Body of pancreas (tissue), 4 donors: Measurements from ENCODE around the gene CAMK4. TPM values are rescaled to one million over a fixed set of nuclear protein-coding genes. Genes with fewer than 3 reads are reported as not detected.

ENCODE experiments used
- ATAC-seq: fragments of 150-250 bp; one replicate; pipeline ENCODE4 v1.9.1; 2016
- DNase-seq, 4 donors: peaks; one replicate each; pipeline ENCODE4 v3.0.0-alpha.2; 2019
- H3K27ac ChIP-seq, 4 donors: fragments of 200-600 bp; sonication (generic); 1 replicate in 3 of 4; 2 replicates in 1 of 4; pipeline versions ENCODE4 v1.5.1 to v1.6.1; 2016 to 2019; ENCODE audit warnings: mild to moderate bottlenecking in 1 of 4, mixed read lengths in 1 of 4, moderate library complexity in 1 of 4
- H3K27me3 ChIP-seq, 2 donors: fragments of 200-600 bp; sonication (generic); one replicate each; pipeline ENCODE4 v1.6.0; 2016; ENCODE audit warnings: mild to moderate bottlenecking in 1 of 2
- H3K36me3 ChIP-seq, 2 donors: fragments of 200-600 bp; sonication (generic); replicated peaks in 1 of 2; 2 replicates each; pipeline ENCODE4 v1.5.1; 2016; ENCODE audit warnings: low read depth in 2 of 2; ENCODE audit not compliant: insufficient read depth in 1 of 2
- H3K4me1 ChIP-seq: fragments of 200-600 bp; sonication (generic); one replicate; pipeline ENCODE4 v1.6.0; 2016
- H3K4me3 ChIP-seq, 2 donors: fragments of 200-600 bp; sonication (generic); 1 replicate in 1 of 2; 2 replicates in 1 of 2; pipeline ENCODE4 v1.5.1; 2016 to 2019
- H3K9me3 ChIP-seq, 3 donors: fragments of 200-600 bp; sonication (generic); 1 replicate in 2 of 3; 2 replicates in 1 of 3; pipeline ENCODE4 v1.5.1; 2016
- POLR2A ChIP-seq, 3 donors: fragments of 450-650 bp; IDR thresholded peaks; one replicate each; pipeline ENCODE4 v1.6.1; 2016; ENCODE audit warnings: antibody characterized with exemption in 3 of 3, mild to moderate bottlenecking in 2 of 3
- WGBS, 2 donors: methylation state at CpG; one replicate each; pipeline ENCODE4 v1.1.5; 2017; 5-methylcytosine and 5-hydroxymethylcytosine counted together
- intact Hi-C: fragments of 100-400 bp; cut with DNase I; formaldehyde crosslinking; loops from one replicate; pipeline ENCODE4 v1.15.1; 2023
- total RNA-seq, 2 donors: library from RNA; depleted of rRNA; stranded (reverse); fragments of >200 nt; gene quantifications; one replicate each; pipeline ENCODE4 v1.1.0, GENCODE V29; 2016
- TF ChIP-seq, protein P1 (sequence below), 7 experiments: fragments of 450-650 bp in 4 of 7; fragments of 200-600 bp in 3 of 7; sonication (generic) in 3 of 7; IDR thresholded peaks; one replicate each; pipeline ENCODE4 v1.5.1; 2016 to 2019; ENCODE audit warnings: antibody characterized with exemption in 7 of 7

Gene CAMK4
- total RNA-seq, 2 donors from 2014 or later, result 0.78 TPM; not detected in 1

DNA sequence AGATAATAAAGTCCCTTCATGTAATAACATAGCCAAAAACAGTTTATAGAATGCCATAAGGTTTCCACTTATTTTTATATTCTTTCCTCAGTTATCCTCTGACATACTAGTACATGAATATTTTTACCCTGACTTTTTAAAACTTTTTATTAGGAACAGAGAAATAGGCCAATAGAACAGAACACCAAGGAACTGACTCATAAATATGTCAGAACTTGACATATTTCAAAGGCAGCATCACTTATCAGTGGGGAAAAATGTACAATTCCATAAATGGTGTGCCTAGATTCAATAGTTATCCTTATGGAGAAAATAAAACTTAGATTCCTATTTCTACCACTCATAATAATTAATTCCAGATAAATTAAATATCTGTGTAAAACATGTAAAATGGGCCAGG, 278.8 kb downstream of the CAMK4 start:
- DNase-seq (no peak), ATAC-seq (no peak)
- no peak overlapping the region for H3K27ac ChIP-seq
- TF ChIP-seq, protein P1, sequence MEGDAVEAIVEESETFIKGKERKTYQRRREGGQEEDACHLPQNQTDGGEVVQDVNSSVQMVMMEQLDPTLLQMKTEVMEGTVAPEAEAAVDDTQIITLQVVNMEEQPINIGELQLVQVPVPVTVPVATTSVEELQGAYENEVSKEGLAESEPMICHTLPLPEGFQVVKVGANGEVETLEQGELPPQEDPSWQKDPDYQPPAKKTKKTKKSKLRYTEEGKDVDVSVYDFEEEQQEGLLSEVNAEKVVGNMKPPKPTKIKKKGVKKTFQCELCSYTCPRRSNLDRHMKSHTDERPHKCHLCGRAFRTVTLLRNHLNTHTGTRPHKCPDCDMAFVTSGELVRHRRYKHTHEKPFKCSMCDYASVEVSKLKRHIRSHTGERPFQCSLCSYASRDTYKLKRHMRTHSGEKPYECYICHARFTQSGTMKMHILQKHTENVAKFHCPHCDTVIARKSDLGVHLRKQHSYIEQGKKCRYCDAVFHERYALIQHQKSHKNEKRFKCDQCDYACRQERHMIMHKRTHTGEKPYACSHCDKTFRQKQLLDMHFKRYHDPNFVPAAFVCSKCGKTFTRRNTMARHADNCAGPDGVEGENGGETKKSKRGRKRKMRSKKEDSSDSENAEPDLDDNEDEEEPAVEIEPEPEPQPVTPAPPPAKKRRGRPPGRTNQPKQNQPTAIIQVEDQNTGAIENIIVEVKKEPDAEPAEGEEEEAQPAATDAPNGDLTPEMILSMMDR (IDR thresholded peaks at IDR 0.05), result no peak
- TF ChIP-seq POLR2A (IDR thresholded peaks at IDR 0.05), result no peak
- H3K4me3 ChIP-seq, result no peak overlapping the region
- H3K4me1 ChIP-seq, result no peaks in the 10 kb centered on the region
- no peaks in the 10 kb centered on the region for H3K9me3 ChIP-seq
- intact Hi-C loops, result no loop called here
- no peaks in the 10 kb centered on the region for H3K36me3 ChIP-seq
- no peaks in the 10 kb centered on the region for H3K27me3 ChIP-seq

DNA sequence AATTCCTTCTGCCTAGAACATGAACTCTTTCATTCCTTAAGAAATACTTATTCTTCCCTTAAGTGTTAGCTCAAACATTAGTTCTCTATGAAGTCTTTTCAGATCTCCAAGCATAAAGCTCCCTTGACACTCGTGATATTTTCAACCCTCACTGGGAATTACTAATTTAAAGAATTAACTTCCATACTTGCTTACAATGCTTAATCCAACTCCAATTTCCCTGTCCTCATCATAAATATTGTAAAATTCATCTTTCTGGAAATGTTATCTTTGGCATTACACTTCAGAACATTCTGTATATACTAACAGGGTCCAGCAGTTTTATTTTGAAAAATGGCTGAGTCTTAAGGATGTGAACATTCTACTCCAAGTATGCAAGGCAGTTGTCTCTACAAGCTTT, 280.9 kb downstream of the CAMK4 start:
- H3K27me3 ChIP-seq, result no peaks in the 10 kb centered on the region
- WGBS, 2 donors, result 76 to 90% methylated on average over 1 of the region's 1 CpG
- H3K36me3 ChIP-seq, result no peaks in the 10 kb centered on the region
- intact Hi-C loops, result no loop called here
- peaks cover 10% of the 10 kb centered on the region for H3K4me1 ChIP-seq
- no peak for DNase-seq
- no peak overlapping the region for H3K4me3 ChIP-seq
- no peak for ATAC-seq
- no peak overlapping the region for H3K27ac ChIP-seq
- no peaks in the 10 kb centered on the region for H3K9me3 ChIP-seq
- no peak for TF ChIP-seq POLR2A (IDR thresholded peaks at IDR 0.05)
- TF ChIP-seq, protein P1 (IDR thresholded peaks at IDR 0.05), result no peak

DNA sequence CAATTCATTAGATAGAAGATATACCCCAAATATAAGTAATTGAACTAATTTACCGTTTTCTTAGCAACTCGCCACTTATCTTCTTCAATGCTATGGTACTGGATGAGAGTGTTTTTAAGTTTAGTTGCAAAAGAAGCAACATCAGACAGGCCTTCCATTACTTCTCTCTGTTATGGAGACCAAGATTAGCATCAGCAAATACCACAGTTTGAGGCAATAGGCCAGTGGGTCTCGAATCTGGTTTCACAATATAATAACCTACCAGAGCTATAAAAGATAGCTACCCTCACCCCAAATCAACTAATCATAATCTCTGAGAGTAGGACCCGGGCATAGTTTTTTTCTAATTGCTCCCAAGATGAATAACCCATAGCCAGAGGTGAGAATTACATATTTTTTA, 283.1 kb downstream of the CAMK4 start:
- no peak for TF ChIP-seq POLR2A (IDR thresholded peaks at IDR 0.05)
- TF ChIP-seq, protein P1 (IDR thresholded peaks at IDR 0.05), result no peak
- no peak overlapping the region for H3K4me3 ChIP-seq
- H3K27me3 ChIP-seq, result no peaks in the 10 kb centered on the region
- ATAC-seq, result no peak
- no peaks in the 10 kb centered on the region for H3K9me3 ChIP-seq
- no peak for DNase-seq
- H3K27ac ChIP-seq, result no peak overlapping the region
- peaks cover 22% of the 10 kb centered on the region for H3K4me1 ChIP-seq
- WGBS, 2 donors, result 79 to 81% methylated on average over 4 of the region's 4 CpGs
- intact Hi-C loops, result no loop called here
- no peaks in the 10 kb centered on the region for H3K36me3 ChIP-seq

DNA sequence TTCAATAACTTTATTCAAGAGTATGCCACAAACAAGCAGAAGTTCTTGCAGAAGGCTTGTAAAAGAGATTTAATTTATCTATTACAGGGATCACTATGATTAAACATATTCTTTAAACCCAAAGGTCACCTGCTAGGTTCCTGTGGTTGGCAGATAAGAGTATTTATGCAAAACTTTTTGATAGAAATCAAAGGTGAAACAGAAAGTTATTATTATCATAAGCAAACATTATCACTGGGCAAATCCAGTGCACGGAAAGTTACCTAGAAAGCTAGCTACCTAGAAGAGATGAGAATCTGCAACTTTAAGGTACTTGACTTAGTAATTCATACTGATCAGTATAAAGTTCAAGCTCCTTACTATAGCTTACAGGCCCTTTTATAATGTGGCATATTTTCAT, 284.9 kb downstream of the CAMK4 start:
- WGBS, 2 donors, result 16 to 21% methylated on average over 1 of the region's 1 CpG
- DNase-seq (no peak), ATAC-seq (no peak)
- Histone ChIP-seq H3K36me3 (no peaks in the 10 kb centered on the region), H3K27me3 (no peaks in the 10 kb centered on the region), H3K9me3 (no peaks in the 10 kb centered on the region), H3K4me1 (peaks cover 22% of the 10 kb centered on the region), H3K4me3 (no peak overlapping the region), H3K27ac (no peak overlapping the region)
- intact Hi-C loops, result no loop called here
- TF ChIP-seq, protein P1 (IDR thresholded peaks at IDR 0.05), result no peak

DNA sequence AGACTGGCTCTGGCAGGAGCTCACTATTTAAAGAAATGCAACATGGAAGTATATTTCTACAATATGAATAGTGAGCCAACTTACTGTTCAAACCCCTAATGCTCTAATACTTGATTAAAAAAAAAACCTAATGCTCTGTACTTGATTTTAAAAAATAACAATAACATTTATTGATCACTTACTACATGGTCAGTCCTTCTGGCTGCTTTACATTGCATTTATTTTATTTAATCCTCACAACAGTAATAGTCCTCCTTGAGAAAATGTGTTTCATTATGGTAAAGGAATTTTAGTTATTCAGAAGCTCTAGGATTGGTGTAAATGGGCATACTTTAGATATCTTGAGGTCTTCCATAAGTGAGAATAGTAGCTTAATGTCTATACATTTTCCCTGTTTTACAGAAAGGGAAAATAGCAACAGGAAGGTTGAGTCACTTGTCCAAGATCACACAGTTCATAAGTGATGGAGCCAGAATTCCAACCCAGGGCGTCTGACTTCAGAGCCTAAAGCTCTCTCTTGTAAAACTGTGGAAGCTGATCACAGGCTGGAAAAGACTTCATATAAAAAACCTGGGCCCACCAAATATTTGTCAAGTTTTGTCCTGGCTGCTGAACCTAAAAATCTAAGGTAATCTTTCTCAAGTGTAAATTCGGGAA, 287.1 kb downstream of the CAMK4 start:
- Histone ChIP-seq H3K9me3 (no peaks in the 10 kb centered on the region), H3K36me3 (no peaks in the 10 kb centered on the region), H3K4me1 (peaks cover 22% of the 10 kb centered on the region), H3K27me3 (no peaks in the 10 kb centered on the region), H3K4me3 (peak overlapping the region in 1 of 2 donors; percentile 55), H3K27ac (peak overlapping the region in 3 of 4 donors; percentile 0 to 91 (median 87))
- DNase-seq (no peak), ATAC-seq (no peak)
- WGBS, 2 donors, result 3 to 6% methylated on average over 2 of the region's 2 CpGs
- TF ChIP-seq POLR2A (IDR thresholded peaks at IDR 0.05), result no peak
- TF ChIP-seq, protein P1 (IDR thresholded peaks at IDR 0.05), result no peak
- intact Hi-C loops, result no loop called here
